Muscle layer of colon (tissue), 2 donors: Measurements from ENCODE around the gene FCHSD2.
A peak's percentile ranks its signal among the peaks of the same experiment; 100 is the strongest.

Experiments used
- H3K27ac ChIP-seq: one replicate; pipeline ENCODE4 v1.7.0; 2013; ENCODE audit warnings: low read depth, mild to moderate bottlenecking, low read length, moderate library complexity
- H3K27me3 ChIP-seq, 2 donors: one replicate each; pipeline ENCODE4 v1.7.0; 2013; ENCODE audit warnings: low read length in 2 of 2, mild to moderate bottlenecking in 2 of 2; ENCODE audit not compliant: insufficient read depth in 2 of 2, control insufficient read depth in 1 of 2
- H3K36me3 ChIP-seq: one replicate; pipeline ENCODE4 v1.7.0; 2013; ENCODE audit warnings: mild to moderate bottlenecking, low read length; ENCODE audit not compliant: insufficient read depth
- H3K4me1 ChIP-seq: one replicate; pipeline ENCODE4 v1.7.0; 2013; ENCODE audit warnings: mild to moderate bottlenecking, low read length; ENCODE audit not compliant: insufficient read depth
- H3K4me3 ChIP-seq, 2 donors: one replicate each; pipeline ENCODE4 v1.7.0; 2013; ENCODE audit warnings: low read length in 2 of 2, low read depth in 1 of 2, mild to moderate bottlenecking in 1 of 2, moderate library complexity in 1 of 2
- H3K9ac ChIP-seq: one replicate; pipeline ENCODE4 v1.7.0; 2013; ENCODE audit warnings: low read length
- H3K9me3 ChIP-seq: one replicate; pipeline ENCODE4 v1.7.0; 2013; ENCODE audit warnings: mild to moderate bottlenecking, low read length
- donor health status: abdominal sarcoma.
- donor health status: Adenocarcinoma of cecum.

The FCHSD2 gene

GRCh38 chr11:72856065-72856464 is 286.1 kb downstream of the FCHSD2 start:
- Histone ChIP-seq H3K36me3 (no peaks in the 10 kb centered on the region), H3K9me3 (no peaks in the 10 kb centered on the region), H3K9ac (no peak overlapping the region), H3K27ac (no peak overlapping the region), H3K4me1 (peaks cover 16% of the 10 kb centered on the region), H3K4me3 (no peak overlapping the region), H3K27me3 (no peaks in the 10 kb centered on the region)

- Histone ChIP-seq H3K9me3 (no peaks in the 10 kb centered on the region), H3K36me3 (no peaks in the 10 kb centered on the region), H3K4me1 (peaks cover 9% of the 10 kb centered on the region), H3K4me3 (no peak overlapping the region), H3K27me3 (no peaks in the 10 kb centered on the region), H3K27ac (no peak overlapping the region), H3K9ac (no peak overlapping the region)
Observed at GRCh38 chr11:72851726-72852125, 290.4 kb downstream of the FCHSD2 start.

GRCh38 chr11:72850832-72851231 is 291.3 kb downstream of the FCHSD2 start:
- no peaks in the 10 kb centered on the region for H3K9me3 ChIP-seq
- H3K4me3 ChIP-seq: no peak overlapping the region
- H3K9ac ChIP-seq: no peak overlapping the region
- H3K27me3 ChIP-seq: no peaks in the 10 kb centered on the region
- no peaks in the 10 kb centered on the region for H3K36me3 ChIP-seq
- H3K27ac ChIP-seq: no peak overlapping the region
- H3K4me1 ChIP-seq: peaks cover under 1% of the 10 kb centered on the region

- Histone ChIP-seq H3K4me1 (no peaks in the 10 kb centered on the region), H3K27ac (no peak overlapping the region), H3K9ac (no peak overlapping the region), H3K36me3 (no peaks in the 10 kb centered on the region), H3K4me3 (no peak overlapping the region), H3K27me3 (no peaks in the 10 kb centered on the region), H3K9me3 (no peaks in the 10 kb centered on the region)
Observed at GRCh38 chr11:72848846-72849466, 293.2 kb downstream of the FCHSD2 start.

GRCh38 chr11:72844356-72844755 is 297.8 kb downstream of the FCHSD2 start:
- Histone ChIP-seq H3K4me3 (no peak overlapping the region), H3K27ac (no peak overlapping the region), H3K9ac (no peak overlapping the region), H3K36me3 (peaks cover 32% of the 10 kb centered on the region), H3K9me3 (no peaks in the 10 kb centered on the region), H3K27me3 (no peaks in the 10 kb centered on the region), H3K4me1 (no peaks in the 10 kb centered on the region)

- no peak overlapping the region for H3K27ac ChIP-seq
- peaks cover 46% of the 10 kb centered on the region for H3K36me3 ChIP-seq
- no peak overlapping the region for H3K9ac ChIP-seq
- no peak overlapping the region for H3K4me3 ChIP-seq
- H3K9me3 ChIP-seq: no peaks in the 10 kb centered on the region
- no peaks in the 10 kb centered on the region for H3K4me1 ChIP-seq
- H3K27me3 ChIP-seq: no peaks in the 10 kb centered on the region
Observed at GRCh38 chr11:72842653-72843330, 299.3 kb downstream of the FCHSD2 start.

- Histone ChIP-seq H3K9me3 (no peaks in the 10 kb centered on the region), H3K27me3 (no peaks in the 10 kb centered on the region), H3K36me3 (peaks cover 51% of the 10 kb centered on the region), H3K9ac (no peak overlapping the region), H3K4me3 (no peak overlapping the region), H3K4me1 (no peaks in the 10 kb centered on the region), H3K27ac (peak overlapping the region; percentile 37)
Observed at GRCh38 chr11:72842126-72842525, 300.0 kb downstream of the FCHSD2 start.

- Histone ChIP-seq H3K9me3 (no peaks in the 10 kb centered on the region), H3K4me3 (no peak overlapping the region), H3K9ac (no peak overlapping the region), H3K36me3 (peaks cover 51% of the 10 kb centered on the region), H3K4me1 (no peaks in the 10 kb centered on the region), H3K27me3 (no peaks in the 10 kb centered on the region), H3K27ac (no peak overlapping the region)
Observed at GRCh38 chr11:72841397-72841796, 300.7 kb downstream of the FCHSD2 start.

- Histone ChIP-seq H3K9ac (no peak overlapping the region), H3K4me3 (no peak overlapping the region), H3K4me1 (no peaks in the 10 kb centered on the region), H3K27me3 (no peaks in the 10 kb centered on the region), H3K27ac (no peak overlapping the region), H3K36me3 (peaks cover 51% of the 10 kb centered on the region), H3K9me3 (no peaks in the 10 kb centered on the region)
Observed at GRCh38 chr11:72840780-72841179, 301.3 kb downstream of the FCHSD2 start.

GRCh38 chr11:72838691-72839305 is 303.3 kb downstream of the FCHSD2 start:
- Histone ChIP-seq H3K4me1 (no peaks in the 10 kb centered on the region), H3K4me3 (no peak overlapping the region), H3K9ac (no peak overlapping the region), H3K27me3 (no peaks in the 10 kb centered on the region), H3K9me3 (no peaks in the 10 kb centered on the region), H3K27ac (no peak overlapping the region), H3K36me3 (peaks cover 51% of the 10 kb centered on the region)

- no peak overlapping the region for H3K27ac ChIP-seq
- peaks cover 11% of the 10 kb centered on the region for H3K4me1 ChIP-seq
- peaks cover 35% of the 10 kb centered on the region for H3K36me3 ChIP-seq
- no peaks in the 10 kb centered on the region for H3K27me3 ChIP-seq
- H3K9ac ChIP-seq: no peak overlapping the region
- H3K9me3 ChIP-seq: no peaks in the 10 kb centered on the region
- H3K4me3 ChIP-seq: no peak overlapping the region
Observed at GRCh38 chr11:72836111-72836510, 306.0 kb downstream of the FCHSD2 start.
